H9 (cell line): ENCODE measurements around the gene NEBL. TPM values are rescaled to one million over a fixed set of nuclear protein-coding genes. Genes with fewer than 3 reads are reported as not detected.

ENCODE experiments used
- DNase-seq: peaks from one replicate; pipeline ENCODE4 v3.0.0-alpha.2; 2017
- H2AFZ ChIP-seq: one replicate; pipeline ENCODE4 v1.6.1; 2013; ENCODE audit warnings: mild to moderate bottlenecking, low read length, control low read depth, moderate library complexity
- H2AK5ac ChIP-seq: 2 replicates; pipeline ENCODE4 v1.6.1; 2013; ENCODE audit warnings: low read length, control low read depth, mixed read lengths; ENCODE audit not compliant: insufficient read length
- H2BK120ac ChIP-seq: one replicate; pipeline ENCODE4 v1.6.1; 2013; ENCODE audit warnings: low read depth, mild to moderate bottlenecking, low read length, control low read depth, inconsistent platforms; ENCODE audit not compliant: poor library complexity, severe bottlenecking
- H2BK12ac ChIP-seq: 2 replicates; pipeline ENCODE4 v1.6.1; 2013; ENCODE audit warnings: low read length, control low read depth, mixed read lengths, low read depth; ENCODE audit not compliant: insufficient read length
- H2BK15ac ChIP-seq: 2 replicates; pipeline ENCODE4 v1.6.1; 2013; ENCODE audit warnings: low read depth, low read length, control low read depth
- H2BK20ac ChIP-seq: one replicate; pipeline ENCODE4 v1.6.1; 2013; ENCODE audit warnings: low read depth, mild to moderate bottlenecking, low read length, control low read depth, inconsistent platforms; ENCODE audit not compliant: poor library complexity, severe bottlenecking
- H2BK5ac ChIP-seq: 2 replicates; pipeline ENCODE4 v1.6.1; 2013; ENCODE audit warnings: low read length, control low read depth, mixed read lengths; ENCODE audit not compliant: insufficient read length
- H3K14ac ChIP-seq: 2 replicates; pipeline ENCODE4 v1.6.1; 2013; ENCODE audit warnings: low read length, control low read depth; ENCODE audit not compliant: insufficient read depth
- H3K18ac ChIP-seq: 2 replicates; pipeline ENCODE4 v1.6.1; 2013; ENCODE audit warnings: low read depth, mild to moderate bottlenecking, mixed read lengths, low read length, control low read depth; ENCODE audit not compliant: insufficient read length
- H3K23ac ChIP-seq: 2 replicates; pipeline ENCODE4 v1.6.1; 2013; ENCODE audit warnings: low read length, control low read depth, mixed read lengths, low read depth; ENCODE audit not compliant: insufficient read length
- H3K23me2 ChIP-seq: 2 replicates; pipeline ENCODE4 v1.6.1; 2013; ENCODE audit warnings: low read depth, mild to moderate bottlenecking, mixed read lengths, low read length, control low read depth; ENCODE audit not compliant: insufficient read length, poor library complexity, severe bottlenecking
- H3K27ac ChIP-seq: 2 replicates; pipeline ENCODE4 v1.5.1; 2013; ENCODE audit warnings: low read length, control low read depth, mixed read lengths, low read depth; ENCODE audit not compliant: insufficient read length
- H3K27me3 ChIP-seq: 2 replicates; pipeline ENCODE4 v1.6.1; 2013; ENCODE audit warnings: low read length, control low read depth, inconsistent platforms; ENCODE audit not compliant: insufficient read depth
- H3K4ac ChIP-seq: 2 replicates; pipeline ENCODE4 v1.6.1; 2013; ENCODE audit warnings: low read depth, mild to moderate bottlenecking, control low read depth, inconsistent platforms, low read length, moderate library complexity
- H3K4me1 ChIP-seq: 2 replicates; pipeline ENCODE4 v1.6.1; 2013; ENCODE audit warnings: low read length, control low read depth, inconsistent platforms; ENCODE audit not compliant: insufficient read depth
- H3K4me2 ChIP-seq: 2 replicates; pipeline ENCODE4 v1.6.1; 2013; ENCODE audit warnings: low read length, control low read depth, mixed read lengths; ENCODE audit not compliant: insufficient read length, insufficient read depth
- H3K56ac ChIP-seq: 2 replicates; pipeline ENCODE4 v1.6.1; 2013; ENCODE audit warnings: low read depth, mild to moderate bottlenecking, mixed read lengths, low read length, control low read depth; ENCODE audit not compliant: insufficient read length
- H3K79me1 ChIP-seq: 2 replicates; pipeline ENCODE4 v1.6.1; 2013; ENCODE audit warnings: low read depth, mild to moderate bottlenecking, moderate library complexity, low read length, control low read depth, inconsistent platforms; ENCODE audit not compliant: insufficient read depth, poor library complexity, severe bottlenecking
- H3K79me2 ChIP-seq: 2 replicates; pipeline ENCODE4 v1.6.1; 2013; ENCODE audit warnings: low read length, control low read depth, inconsistent platforms; ENCODE audit not compliant: insufficient read depth
- H3K9ac ChIP-seq: 2 replicates; pipeline ENCODE4 v1.6.1; 2013; ENCODE audit warnings: low read length, control low read depth, mixed read lengths; ENCODE audit not compliant: insufficient read length; ENCODE audit errors: extremely low read depth
- H3K9me3 ChIP-seq: one replicate; pipeline ENCODE4 v1.6.1; 2013; ENCODE audit warnings: low read depth, low read length, inconsistent platforms; ENCODE audit not compliant: control insufficient read depth
- H3T11ph ChIP-seq: one replicate; pipeline ENCODE4 v1.6.1; 2013; ENCODE audit warnings: mild to moderate bottlenecking, low read length, control low read depth, inconsistent platforms
- H4K20me1 ChIP-seq: one replicate; pipeline ENCODE4 v1.6.1; 2013; ENCODE audit not compliant: control insufficient read depth, insufficient read length, insufficient read depth
- H4K5ac ChIP-seq: 2 replicates; pipeline ENCODE4 v1.6.1; 2013; ENCODE audit warnings: low read depth, mild to moderate bottlenecking, mixed read lengths, low read length, control low read depth; ENCODE audit not compliant: insufficient read length
- H4K8ac ChIP-seq: replicated peaks from 2 replicates; pipeline ENCODE4 v1.6.1; 2013; ENCODE audit warnings: low read length, control low read depth, mixed read lengths, low read depth; ENCODE audit not compliant: insufficient read length
- H4K91ac ChIP-seq: 2 replicates; pipeline ENCODE4 v1.6.1; 2013; ENCODE audit warnings: low read depth, mild to moderate bottlenecking, moderate library complexity, mixed read lengths, low read length, control low read depth; ENCODE audit not compliant: insufficient read length
- H3K27ac Mint-ChIP-seq, 3 experiments: 2 replicates in 2 of 3; 3 replicates in 1 of 3; pipeline ENCODE4 v1.8.0; 2020 to 2021; ENCODE audit warnings: mixed read lengths in 3 of 3, mild to moderate bottlenecking in 1 of 3, moderate library complexity in 1 of 3
- H3K27me3 Mint-ChIP-seq: 2 replicates; pipeline ENCODE4 v1.8.0; 2021; ENCODE audit warnings: low read depth, mild to moderate bottlenecking, moderate library complexity, mixed read lengths
- H3K36me3 Mint-ChIP-seq, 3 experiments: 2 replicates in 2 of 3; 3 replicates in 1 of 3; pipeline ENCODE4 v1.8.0; 2020 to 2021; ENCODE audit warnings: low read depth in 3 of 3, mixed read lengths in 3 of 3; ENCODE audit not compliant: insufficient read depth in 1 of 3
- H3K4me1 Mint-ChIP-seq, 2 experiments: 2 replicates each; pipeline ENCODE4 v1.8.0; 2020; ENCODE audit warnings: mixed read lengths in 2 of 2
- H3K4me3 Mint-ChIP-seq, 2 experiments: 2 replicates in 1 of 2; 3 replicates in 1 of 2; pipeline ENCODE4 v1.8.0; 2020 to 2021; ENCODE audit warnings: mild to moderate bottlenecking in 2 of 2, mixed read lengths in 2 of 2, moderate library complexity in 1 of 2
- H3K9me3 Mint-ChIP-seq, 2 experiments: 2 replicates in 1 of 2; 3 replicates in 1 of 2; pipeline ENCODE4 v1.8.0; 2020; ENCODE audit warnings: mild to moderate bottlenecking in 2 of 2, mixed read lengths in 2 of 2, moderate library complexity in 1 of 2
- CTCF ChIP-seq: fragments of 200-600 bp; sonication (generic); conservative IDR thresholded peaks from 3 replicates; pipeline ENCODE4 v1.8.0; 2021; ENCODE audit warnings: antibody characterized with exemption, mild to moderate bottlenecking
- WGBS: extraction: QIAGEN DNeasy Blood & Tissue Kit; methylation state at CpG from one replicate; pipeline ENCODE4 v1.1.7; 2013; ENCODE audit warnings: missing lambda C conversion rate, low lambda C conversion rate, mixed read lengths; ENCODE audit not compliant: insufficient read length; ENCODE audit errors: extremely low coverage; 5-methylcytosine and 5-hydroxymethylcytosine counted together
- total RNA-seq: library from RNA; stranded (reverse); gene quantifications from 2 replicates; pipeline ENCODE4 v1.2.1, GENCODE V29; 2021

Gene NEBL
- total RNA-seq, 1 experiment from 2014 or later = 20.9 TPM

GRCh38 chr10:20863008-20863407 lies 34.1 kb downstream of the NEBL start:
- Histone ChIP-seq H3K79me2 (no peaks in the 10 kb centered on the region), H3K9ac (no peak overlapping the region), H3K14ac (no peak overlapping the region), H3K79me1 (no peaks in the 10 kb centered on the region), H3K18ac (no peak overlapping the region), H3K27me3 (no peaks in the 10 kb centered on the region), H2BK15ac (no peak overlapping the region), H2BK12ac (no peak overlapping the region), H2BK120ac (no peak overlapping the region), H3K9me3 (no peaks in the 10 kb centered on the region), H3T11ph (no peak overlapping the region), H4K20me1 (no peaks in the 10 kb centered on the region), H3K56ac (no peak overlapping the region), H4K8ac (no peak overlapping the region), H2AFZ (no peak overlapping the region), H2AK5ac (no peak overlapping the region), H3K23ac (no peak overlapping the region), H3K4me2 (no peak overlapping the region), H2BK5ac (no peak overlapping the region), H4K91ac (no peak overlapping the region), H3K23me2 (no peaks in the 10 kb centered on the region), H3K27ac (no peak overlapping the region), H2BK20ac (no peak overlapping the region), H4K5ac (no peak overlapping the region), H3K4me1 (no peaks in the 10 kb centered on the region), H3K4ac (no peak overlapping the region)
- no peak for TF ChIP-seq CTCF
- no CpG with 5 or more reads among the region's 4 CpGs for WGBS
- no peak for DNase-seq
- Mint-ChIP-seq H3K36me3 (0 out of 7 replicates have a peak, but pooled peaks cover 0 to 7% (median 0%) of the 10 kb centered on the region in 3 experiments), H3K27me3 (no peaks in the 10 kb centered on the region), H3K4me1 (peaks cover 7 to 12% of the 10 kb centered on the region in 2 experiments), H3K9me3 (no peaks in the 10 kb centered on the region; a peak in 1 of 5 replicates), H3K4me3 (no peak overlapping the region), H3K27ac (no peak overlapping the region)
